Measurements from ENCODE around the gene LIMS1.
"Not testable (repeated sequence)": the region's sequence is repeated elsewhere in the genome, so short reads cannot be mapped to it uniquely, and the experiment has no call there.

The LIMS1 gene

GRCh38 chr2:108670282-108670681 is 136.0 kb downstream of the LIMS1 start:
- DNase-seq: not testable (repeated sequence)

- DNase-seq: not testable (repeated sequence)
Observed at GRCh38 chr2:108672200-108672805, 138.0 kb downstream of the LIMS1 start.

GRCh38 chr2:108676522-108676921 is 142.3 kb downstream of the LIMS1 start:
- DNase-seq: not testable (repeated sequence)

- not testable (repeated sequence) for DNase-seq
Observed at GRCh38 chr2:108677239-108677744, 143.0 kb downstream of the LIMS1 start.

GRCh38 chr2:108678198-108678651 is 144.0 kb downstream of the LIMS1 start:
- DNase-seq: not testable (repeated sequence)

GRCh38 chr2:108680805-108681204 is 146.5 kb downstream of the LIMS1 start:
- DNase-seq: not testable (repeated sequence)

GRCh38 chr2:108688818-108689756 is 154.8 kb downstream of the LIMS1 start:
- not testable (repeated sequence) for DNase-seq

GRCh38 chr2:108690001-108690400 is 155.7 kb downstream of the LIMS1 start:
- DNase-seq: not testable (repeated sequence)

- no peak for DNase-seq
Observed at GRCh38 chr2:108691447-108691846, 157.2 kb downstream of the LIMS1 start.

GRCh38 chr2:108701208-108701607 is 166.9 kb downstream of the LIMS1 start:
- no peak for DNase-seq

- DNase-seq: no peak
Observed at GRCh38 chr2:108701806-108702205, 167.5 kb downstream of the LIMS1 start.

- DNase-seq: no peak
Observed at GRCh38 chr2:108704871-108705270, 170.6 kb downstream of the LIMS1 start.

GRCh38 chr2:108707300-108707699 is 173.0 kb downstream of the LIMS1 start:
- no peak for DNase-seq

- DNase-seq: not testable (repeated sequence)
Observed at GRCh38 chr2:108716971-108717370, 182.7 kb downstream of the LIMS1 start.

- DNase-seq: peak; percentile 80 to 88 (median 85)
Observed at GRCh38 chr2:108719149-108720044, 185.1 kb downstream of the LIMS1 start, which contains the start of gene RANBP2. Gene RANBP2 (plus strand): TSS chr2:108719482. CDS start chr2:108719607, 125 bp downstream.

GRCh38 chr2:108726048-108726447 is 191.8 kb downstream of the LIMS1 start:
- DNase-seq: not testable (repeated sequence)

GRCh38 chr2:108734656-108735055 is 200.4 kb downstream of the LIMS1 start:
- DNase-seq: not testable (repeated sequence)

Measured in activated naive CD4-positive, alpha-beta T cell (primary cell).